ELR (cell line): Measurements from ENCODE around the gene EIF5AL1.
"Not testable (repeated sequence)": the region's sequence is repeated elsewhere in the genome, so short reads cannot be mapped to it uniquely, and the experiment has no call there.

ENCODE experiments used
- DNase-seq: peaks from one replicate; pipeline ENCODE4 v3.0.0-alpha.2; 2015; ENCODE audit warnings: low read depth

EIF5AL1 gene

GRCh38 chr10:79511891-79512583 lies at the start of gene EIF5AL1:
TSS of gene EIF5AL1 (plus strand) at chr10:79512533. CDS start at chr10:79512650, 117 bp downstream.
- DNase-seq = not testable (repeated sequence)

- DNase-seq = no peak
Measured at GRCh38 chr10:79463578-79464496, 48.5 kb upstream of the EIF5AL1 start.

GRCh38 chr10:79465341-79465740 lies 47.0 kb upstream of the EIF5AL1 start:
- DNase-seq = no peak

GRCh38 chr10:79468015-79468560 lies 44.2 kb upstream of the EIF5AL1 start:
- no peak for DNase-seq

- no peak for DNase-seq
Measured at GRCh38 chr10:79468841-79469585, 43.3 kb upstream of the EIF5AL1 start.

- DNase-seq = no peak
Measured at GRCh38 chr10:79470096-79470495, 42.2 kb upstream of the EIF5AL1 start.

- no peak for DNase-seq
Measured at GRCh38 chr10:79471776-79472175, 40.6 kb upstream of the EIF5AL1 start.

- no peak for DNase-seq
Measured at GRCh38 chr10:79472449-79472848, 39.9 kb upstream of the EIF5AL1 start.

- DNase-seq = no peak
Measured at GRCh38 chr10:79472951-79473350, 39.4 kb upstream of the EIF5AL1 start.

GRCh38 chr10:79473496-79474095 lies 38.7 kb upstream of the EIF5AL1 start:
- DNase-seq = no peak

GRCh38 chr10:79475119-79475653 lies 37.1 kb upstream of the EIF5AL1 start:
- DNase-seq = no peak

GRCh38 chr10:79475877-79476276 lies 36.5 kb upstream of the EIF5AL1 start:
- no peak for DNase-seq

- no peak for DNase-seq
Measured at GRCh38 chr10:79476645-79477044, 35.7 kb upstream of the EIF5AL1 start.

GRCh38 chr10:79477456-79477855 lies 34.9 kb upstream of the EIF5AL1 start:
- no peak for DNase-seq

- no peak for DNase-seq
Measured at GRCh38 chr10:79479283-79479909, 32.9 kb upstream of the EIF5AL1 start.

GRCh38 chr10:79482304-79482703 lies 30.0 kb upstream of the EIF5AL1 start:
- DNase-seq = no peak

GRCh38 chr10:79482741-79483140 lies 29.6 kb upstream of the EIF5AL1 start:
- no peak for DNase-seq

- DNase-seq = no peak
Measured at GRCh38 chr10:79483299-79483698, 29.0 kb upstream of the EIF5AL1 start.

GRCh38 chr10:79483948-79484347 lies 28.4 kb upstream of the EIF5AL1 start:
- no peak for DNase-seq

- DNase-seq = no peak
Measured at GRCh38 chr10:79484476-79484875, 27.9 kb upstream of the EIF5AL1 start.
